Ovary (tissue), 3 donors: Measurements from ENCODE around the gene PRM2.

Experiments used
- EP300 ChIP-seq: sonication (generic); formaldehyde crosslinking; IDR thresholded peaks from one replicate; pipeline ENCODE4 v1.6.1; 2017; ENCODE audit warnings: antibody characterized with exemption
- POLR2A ChIP-seq: fragments of 450-650 bp; IDR thresholded peaks from one replicate; pipeline ENCODE4 v1.6.1; 2017; ENCODE audit warnings: antibody characterized with exemption, mild to moderate bottlenecking, moderate library complexity
- TF ChIP-seq, protein P1 (sequence below), 3 donors: fragments of 450-650 bp in 2 of 3; fragments of 200-600 bp in 1 of 3; IDR thresholded peaks; one replicate each; pipeline versions ENCODE4 v1.5.1 to v1.8.0; 2016 to 2022; ENCODE audit warnings: antibody characterized with exemption in 3 of 3, mild to moderate bottlenecking in 1 of 3
- donor health status: DM: no; HTN: no; CAD: no.

DNA sequence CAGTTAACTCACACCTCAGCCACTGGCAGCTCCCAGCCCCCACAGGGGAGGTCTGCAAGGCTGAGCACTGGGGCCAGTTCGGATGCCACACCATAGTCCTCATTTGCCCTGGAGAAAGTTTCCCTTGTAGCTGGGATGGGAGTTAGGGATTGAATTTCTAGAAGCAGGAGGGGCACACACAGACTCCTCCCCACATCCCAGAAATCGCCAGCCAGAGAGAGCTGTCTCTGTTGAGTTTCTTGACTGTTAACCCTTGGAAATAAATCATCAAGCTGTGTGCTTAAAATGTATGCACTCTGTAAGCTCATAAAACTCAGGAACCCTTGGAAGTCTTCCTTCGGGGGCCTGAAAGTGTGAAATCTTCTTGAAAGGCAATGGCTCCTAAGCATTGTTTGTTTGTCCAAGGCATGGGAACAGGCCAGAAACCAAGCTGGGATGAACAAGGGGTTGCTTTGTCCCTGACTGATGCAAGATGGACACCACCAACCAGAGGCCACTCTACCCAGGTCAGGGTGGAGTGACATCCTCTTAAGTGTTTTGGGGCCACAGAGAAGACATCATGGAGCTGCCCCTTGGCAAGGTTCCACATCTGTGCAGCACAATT lies 2.5 kb downstream of the PRM2 start:
- TF ChIP-seq, protein P1, sequence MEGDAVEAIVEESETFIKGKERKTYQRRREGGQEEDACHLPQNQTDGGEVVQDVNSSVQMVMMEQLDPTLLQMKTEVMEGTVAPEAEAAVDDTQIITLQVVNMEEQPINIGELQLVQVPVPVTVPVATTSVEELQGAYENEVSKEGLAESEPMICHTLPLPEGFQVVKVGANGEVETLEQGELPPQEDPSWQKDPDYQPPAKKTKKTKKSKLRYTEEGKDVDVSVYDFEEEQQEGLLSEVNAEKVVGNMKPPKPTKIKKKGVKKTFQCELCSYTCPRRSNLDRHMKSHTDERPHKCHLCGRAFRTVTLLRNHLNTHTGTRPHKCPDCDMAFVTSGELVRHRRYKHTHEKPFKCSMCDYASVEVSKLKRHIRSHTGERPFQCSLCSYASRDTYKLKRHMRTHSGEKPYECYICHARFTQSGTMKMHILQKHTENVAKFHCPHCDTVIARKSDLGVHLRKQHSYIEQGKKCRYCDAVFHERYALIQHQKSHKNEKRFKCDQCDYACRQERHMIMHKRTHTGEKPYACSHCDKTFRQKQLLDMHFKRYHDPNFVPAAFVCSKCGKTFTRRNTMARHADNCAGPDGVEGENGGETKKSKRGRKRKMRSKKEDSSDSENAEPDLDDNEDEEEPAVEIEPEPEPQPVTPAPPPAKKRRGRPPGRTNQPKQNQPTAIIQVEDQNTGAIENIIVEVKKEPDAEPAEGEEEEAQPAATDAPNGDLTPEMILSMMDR (IDR thresholded peaks at IDR 0.05), result no peak
- TF ChIP-seq POLR2A (no peak), EP300 (no peak)
